OCI-LY1 (cell line): ENCODE data around the gene GOLGA2.

ENCODE experiments used
- EZH2 ChIP-seq: fragments of 200-600 bp; sonication (generic), shearing (Covaris generic); IDR thresholded peaks from 2 replicates; pipeline ENCODE4 v1.8.0; 2017; ENCODE audit warnings: borderline replicate concordance, mixed run types, mild to moderate bottlenecking, antibody characterized with exemption, low read length, moderate library complexity, mixed read lengths
- TF ChIP-seq, protein P1 (sequence below): fragments of 200-600 bp; sonication (generic), shearing (Covaris generic); IDR thresholded peaks from 2 replicates; pipeline ENCODE4 v1.5.1; 2017; ENCODE audit warnings: mild to moderate bottlenecking, antibody characterized with exemption, low read length, moderate library complexity, mixed read lengths

DNA sequence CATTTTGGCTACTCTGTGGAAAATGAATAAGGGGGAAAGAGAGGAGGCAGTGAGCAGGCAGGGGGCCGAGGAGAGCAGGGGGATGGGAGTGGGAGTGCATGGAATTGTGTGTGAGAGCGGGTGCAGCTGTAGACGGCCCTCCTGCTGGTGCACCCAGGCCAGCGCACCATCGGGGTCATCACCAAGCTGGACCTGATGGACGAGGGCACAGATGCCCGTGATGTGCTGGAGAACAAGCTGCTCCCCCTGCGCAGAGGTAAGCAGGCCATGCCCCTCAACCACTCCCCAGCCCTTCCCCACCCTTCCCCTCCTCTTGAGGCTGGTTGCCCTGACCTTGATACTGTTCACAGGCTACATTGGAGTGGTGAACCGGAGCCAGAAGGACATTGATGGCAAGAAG is 56.0 kb downstream of the GOLGA2 start:
- TF ChIP-seq, protein P1, sequence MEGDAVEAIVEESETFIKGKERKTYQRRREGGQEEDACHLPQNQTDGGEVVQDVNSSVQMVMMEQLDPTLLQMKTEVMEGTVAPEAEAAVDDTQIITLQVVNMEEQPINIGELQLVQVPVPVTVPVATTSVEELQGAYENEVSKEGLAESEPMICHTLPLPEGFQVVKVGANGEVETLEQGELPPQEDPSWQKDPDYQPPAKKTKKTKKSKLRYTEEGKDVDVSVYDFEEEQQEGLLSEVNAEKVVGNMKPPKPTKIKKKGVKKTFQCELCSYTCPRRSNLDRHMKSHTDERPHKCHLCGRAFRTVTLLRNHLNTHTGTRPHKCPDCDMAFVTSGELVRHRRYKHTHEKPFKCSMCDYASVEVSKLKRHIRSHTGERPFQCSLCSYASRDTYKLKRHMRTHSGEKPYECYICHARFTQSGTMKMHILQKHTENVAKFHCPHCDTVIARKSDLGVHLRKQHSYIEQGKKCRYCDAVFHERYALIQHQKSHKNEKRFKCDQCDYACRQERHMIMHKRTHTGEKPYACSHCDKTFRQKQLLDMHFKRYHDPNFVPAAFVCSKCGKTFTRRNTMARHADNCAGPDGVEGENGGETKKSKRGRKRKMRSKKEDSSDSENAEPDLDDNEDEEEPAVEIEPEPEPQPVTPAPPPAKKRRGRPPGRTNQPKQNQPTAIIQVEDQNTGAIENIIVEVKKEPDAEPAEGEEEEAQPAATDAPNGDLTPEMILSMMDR = no peak
- no peak for TF ChIP-seq EZH2
